Suprapubic skin (tissue), 4 donors: ENCODE data around the gene NBPF4. TPM values are rescaled to one million over a fixed set of nuclear protein-coding genes. Genes with fewer than 3 reads are reported as not detected.
"Not testable (repeated sequence)": the region's sequence is repeated elsewhere in the genome, so short reads cannot be mapped to it uniquely, and the experiment has no call there.

ENCODE experiments used
- DNase-seq, 2 donors: peaks; one replicate each; pipeline ENCODE4 v3.0.0-alpha.2; 2019; ENCODE audit warnings: low spot score in 2 of 2
- H3K27ac ChIP-seq: fragments of 200-600 bp; sonication (generic); one replicate; pipeline ENCODE4 v1.5.1; 2019
- H3K27me3 ChIP-seq: fragments of 200-600 bp; sonication (generic); one replicate; pipeline ENCODE4 v1.5.1; 2019
- H3K36me3 ChIP-seq: fragments of 200-600 bp; sonication (generic); one replicate; pipeline ENCODE4 v1.5.1; 2019
- H3K4me1 ChIP-seq: fragments of 200-600 bp; sonication (generic); one replicate; pipeline ENCODE4 v1.5.1; 2019
- H3K4me3 ChIP-seq: fragments of 200-600 bp; sonication (generic); one replicate; pipeline ENCODE4 v1.5.1; 2019; ENCODE audit warnings: mild to moderate bottlenecking
- H3K9me3 ChIP-seq: fragments of 200-600 bp; sonication (generic); one replicate; pipeline ENCODE4 v1.5.1; 2019
- CTCF ChIP-seq, 2 donors: fragments of 200-600 bp in 1 of 2; fragments of 450-650 bp in 1 of 2; sonication (generic) in 1 of 2; IDR thresholded peaks; one replicate each; pipeline ENCODE4 v1.5.1; 2016 to 2019; ENCODE audit warnings: antibody characterized with exemption in 2 of 2, mild to moderate bottlenecking in 1 of 2, moderate library complexity in 1 of 2
- EP300 ChIP-seq: sonication (generic); formaldehyde crosslinking; IDR thresholded peaks from one replicate; pipeline ENCODE4 v1.6.1; 2017; ENCODE audit warnings: antibody characterized with exemption
- POLR2A ChIP-seq, 2 donors: fragments of 450-650 bp; IDR thresholded peaks; one replicate each; pipeline ENCODE4 v1.6.1; 2017; ENCODE audit warnings: antibody characterized with exemption in 2 of 2, mild to moderate bottlenecking in 2 of 2, moderate library complexity in 2 of 2
- POLR2AphosphoS5 ChIP-seq, 3 donors: sonication (generic); formaldehyde crosslinking; IDR thresholded peaks; one replicate each; pipeline ENCODE4 v1.6.1; 2017; ENCODE audit warnings: antibody characterized with exemption in 3 of 3
- WGBS: methylation state at CpG from one replicate; pipeline ENCODE4 v1.1.5; 2018; 5-methylcytosine and 5-hydroxymethylcytosine counted together
- total RNA-seq, 4 donors: library from RNA; depleted of rRNA; stranded (reverse); fragments of >200 nt; gene quantifications; one replicate each; pipeline ENCODE4 v1.1.0, GENCODE V29; 2016

Gene NBPF4
- total RNA-seq, 4 donors from 2014 or later: not detected

DNA sequence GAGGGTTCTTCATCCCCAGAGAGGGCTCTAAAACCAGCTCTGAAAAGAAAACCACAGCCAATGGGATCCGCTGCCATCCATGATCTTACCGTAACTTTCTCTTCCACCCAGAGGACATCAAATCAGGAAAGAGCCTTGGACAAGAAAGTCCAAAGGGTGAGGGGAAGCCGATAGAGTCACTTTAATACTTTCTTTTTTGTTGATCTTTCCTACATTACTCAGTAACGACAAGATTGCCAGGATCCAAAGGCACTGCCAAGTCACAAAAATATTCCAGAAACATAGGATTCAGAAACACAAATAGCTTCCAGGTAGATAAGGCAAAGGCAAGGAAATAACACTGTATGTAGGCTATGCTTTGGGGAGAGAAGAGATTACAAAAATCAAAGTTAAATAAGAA is 17.0 kb downstream of the NBPF4 start:
- not testable (repeated sequence) for H3K9me3 ChIP-seq, H3K4me1 ChIP-seq, H3K27me3 ChIP-seq, H3K27ac ChIP-seq, H3K4me3 ChIP-seq, DNase-seq, H3K36me3 ChIP-seq
- no CpG with 5 or more reads among the region's 4 CpGs for WGBS

DNA sequence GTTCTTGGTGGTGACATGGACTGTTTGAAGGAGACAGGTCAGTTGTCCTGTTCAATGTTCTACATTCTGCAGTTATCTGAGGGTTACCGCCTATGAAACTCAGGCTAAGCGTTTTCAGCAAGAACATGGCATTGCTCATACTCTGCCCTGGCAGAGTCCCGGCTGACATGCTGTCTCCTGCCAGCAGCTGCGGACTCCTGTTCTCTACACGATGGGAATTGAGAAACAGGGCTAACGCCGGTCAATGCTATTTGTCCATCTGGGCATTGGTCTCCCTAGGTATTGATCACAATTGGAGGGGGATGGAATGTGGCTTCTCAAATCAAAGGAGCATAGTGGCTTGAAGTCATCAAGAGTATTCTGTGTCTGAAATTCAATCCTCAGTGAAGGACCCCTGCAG is 20.6 kb downstream of the NBPF4 start:
- not testable (repeated sequence) for H3K27me3 ChIP-seq, H3K27ac ChIP-seq, H3K36me3 ChIP-seq, H3K4me3 ChIP-seq, DNase-seq, H3K4me1 ChIP-seq, H3K9me3 ChIP-seq
- WGBS: 85% methylated on average over 7 of the region's 7 CpGs

DNA sequence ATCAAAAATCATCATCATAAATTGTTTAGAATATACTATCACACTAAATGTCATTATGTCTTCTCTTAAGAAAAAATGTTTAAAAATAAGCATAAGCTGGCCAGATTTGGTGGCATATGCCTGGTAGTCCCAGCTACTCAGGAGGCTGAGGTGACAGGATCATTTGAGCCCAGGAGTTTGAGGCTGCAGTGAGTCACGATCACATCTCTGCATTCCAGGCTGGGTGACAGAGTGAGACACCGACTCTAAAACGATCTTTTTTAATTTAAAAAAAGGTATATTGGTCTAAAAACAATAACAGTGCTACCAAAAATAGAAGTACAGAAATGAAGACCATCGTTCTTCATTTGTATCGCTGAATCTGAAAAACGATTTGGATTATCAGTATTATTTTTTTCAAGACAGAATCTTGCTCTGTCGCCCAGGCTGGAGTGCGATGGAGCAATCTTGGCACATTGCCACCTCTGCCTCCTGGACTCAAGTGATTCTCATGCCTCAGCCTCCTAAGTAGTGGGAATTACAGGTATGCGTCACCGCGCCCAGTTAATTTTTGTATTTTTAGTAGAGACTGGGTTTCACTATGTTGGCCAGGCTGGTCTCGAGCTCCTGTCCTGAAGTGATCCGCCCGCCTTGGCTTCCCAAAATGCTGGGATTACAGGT is 26.2 kb downstream of the NBPF4 start:
- H3K4me3 ChIP-seq, H3K27ac ChIP-seq, H3K4me1 ChIP-seq, H3K27me3 ChIP-seq, H3K9me3 ChIP-seq, DNase-seq, H3K36me3 ChIP-seq: not testable (repeated sequence)
- 89% methylated on average over 14 of the region's 14 CpGs for WGBS

GRCh38 chr1:108217007-108217406 is 26.9 kb downstream of the NBPF4 start:
- not testable (repeated sequence) for H3K36me3 ChIP-seq, H3K4me3 ChIP-seq, H3K9me3 ChIP-seq, H3K27me3 ChIP-seq, H3K4me1 ChIP-seq, DNase-seq, H3K27ac ChIP-seq
- 51% methylated on average over 2 of the region's 2 CpGs for WGBS

GRCh38 chr1:108216028-108216890 is 27.6 kb downstream of the NBPF4 start:
- H3K36me3 ChIP-seq, H3K4me3 ChIP-seq, H3K4me1 ChIP-seq, DNase-seq, H3K27me3 ChIP-seq, H3K9me3 ChIP-seq, H3K27ac ChIP-seq: not testable (repeated sequence)
- WGBS: 70% methylated on average over 6 of the region's 6 CpGs

DNA sequence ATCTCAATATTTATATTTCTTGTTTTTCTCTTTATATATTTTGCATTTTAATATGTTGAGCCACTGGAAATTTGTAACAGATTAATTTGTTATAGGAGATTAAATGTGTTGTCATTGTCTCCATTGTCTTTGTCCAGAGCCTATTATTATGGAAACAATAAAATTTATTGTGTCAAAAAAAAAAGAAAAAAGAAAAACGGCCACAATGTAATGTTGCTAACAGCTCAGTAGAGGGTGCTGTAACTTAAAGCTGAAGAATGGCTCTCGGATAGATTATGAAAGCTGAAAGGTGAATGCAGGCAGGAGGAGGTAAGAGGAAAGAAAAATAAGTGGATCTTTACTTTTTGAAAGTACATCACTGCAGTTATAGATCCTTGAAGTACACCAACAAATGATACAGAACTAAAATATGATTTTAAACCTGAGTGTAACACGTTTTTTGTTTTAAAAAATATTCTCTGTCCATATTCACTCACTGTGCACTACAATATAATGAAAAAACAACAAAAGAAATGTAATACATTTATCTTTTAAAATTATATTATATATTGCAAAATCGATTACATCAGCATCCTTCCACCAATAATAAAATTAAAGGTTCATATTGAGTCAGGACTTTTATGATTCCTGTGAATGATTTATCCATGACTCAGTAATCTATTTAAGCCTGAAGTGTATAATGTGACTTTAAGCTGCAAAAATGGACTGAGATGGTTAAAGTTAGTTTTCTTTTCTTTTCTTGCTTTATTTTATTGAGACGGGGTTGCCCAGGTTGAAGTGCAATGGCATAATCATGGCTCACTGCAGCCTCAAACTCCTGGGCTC is 29.0 kb downstream of the NBPF4 start:
- WGBS: 8% methylated on average over 4 of the region's 5 CpGs
- TF ChIP-seq CTCF (IDR thresholded peaks at IDR 0.05): peak in 1 of 2 donors; percentile 57
- H3K27ac ChIP-seq, H3K9me3 ChIP-seq, H3K4me3 ChIP-seq, H3K27me3 ChIP-seq, H3K4me1 ChIP-seq, H3K36me3 ChIP-seq, DNase-seq: not testable (repeated sequence)

DNA sequence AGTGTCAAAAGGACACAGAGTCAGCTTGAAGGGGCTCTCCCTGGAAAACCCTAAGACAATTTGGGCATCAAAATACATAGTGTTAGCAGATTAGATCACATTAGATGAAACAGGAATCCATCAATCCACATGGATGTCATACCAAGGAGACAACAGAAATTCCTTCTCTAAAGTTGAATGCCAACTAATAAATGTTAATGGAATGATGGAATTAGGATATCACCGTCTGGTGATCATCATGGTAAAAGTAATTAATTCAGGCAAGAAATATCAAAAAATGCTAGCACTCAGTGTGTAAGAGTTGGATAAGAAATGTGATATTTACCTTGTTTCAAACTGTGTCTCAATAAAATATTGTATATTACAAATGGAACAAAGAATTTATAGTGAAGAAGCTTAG is 32.9 kb downstream of the NBPF4 start:
- no peak overlapping the region for H3K27ac ChIP-seq
- WGBS: 89% methylated on average over 1 of the region's 1 CpG
- TF ChIP-seq POLR2A (IDR thresholded peaks at IDR 0.05): no peak
- no peak for TF ChIP-seq EP300
- no peak for TF ChIP-seq POLR2AphosphoS5 (IDR thresholded peaks at IDR 0.05)
- TF ChIP-seq CTCF (IDR thresholded peaks at IDR 0.05): no peak
- no peak overlapping the region for H3K4me3 ChIP-seq
- no peaks in the 10 kb centered on the region for H3K9me3 ChIP-seq
- no peaks in the 10 kb centered on the region for H3K4me1 ChIP-seq
- H3K36me3 ChIP-seq: no peaks in the 10 kb centered on the region
- peaks cover 12% of the 10 kb centered on the region for H3K27me3 ChIP-seq
- no peak for DNase-seq
